ENCODE data around the gene SIN3B.

Gene SIN3B

DNA sequence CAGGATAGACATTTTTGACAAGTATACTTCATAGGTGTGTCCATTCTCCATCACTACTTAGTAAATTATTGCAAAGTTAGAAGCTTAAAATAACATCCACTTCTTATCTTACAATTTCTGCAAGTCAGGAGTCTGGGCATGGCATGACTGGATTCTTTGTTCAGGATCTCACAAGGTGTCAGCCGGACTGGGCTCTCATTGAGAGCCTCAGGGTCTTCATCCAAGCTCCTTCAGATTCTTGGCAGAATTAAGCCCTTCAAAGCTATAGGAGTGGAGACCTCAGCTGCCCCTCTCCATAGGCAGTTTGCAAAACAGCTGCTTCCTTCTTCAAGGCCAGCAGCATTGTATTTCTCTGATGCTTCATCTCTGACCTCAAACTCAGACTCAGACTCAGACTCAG is 9.1 kb upstream of the SIN3B start:
- H3K4me1 Mint-ChIP-seq: peaks cover 20% of the 10 kb centered on the region
- TF ChIP-seq, protein P1, sequence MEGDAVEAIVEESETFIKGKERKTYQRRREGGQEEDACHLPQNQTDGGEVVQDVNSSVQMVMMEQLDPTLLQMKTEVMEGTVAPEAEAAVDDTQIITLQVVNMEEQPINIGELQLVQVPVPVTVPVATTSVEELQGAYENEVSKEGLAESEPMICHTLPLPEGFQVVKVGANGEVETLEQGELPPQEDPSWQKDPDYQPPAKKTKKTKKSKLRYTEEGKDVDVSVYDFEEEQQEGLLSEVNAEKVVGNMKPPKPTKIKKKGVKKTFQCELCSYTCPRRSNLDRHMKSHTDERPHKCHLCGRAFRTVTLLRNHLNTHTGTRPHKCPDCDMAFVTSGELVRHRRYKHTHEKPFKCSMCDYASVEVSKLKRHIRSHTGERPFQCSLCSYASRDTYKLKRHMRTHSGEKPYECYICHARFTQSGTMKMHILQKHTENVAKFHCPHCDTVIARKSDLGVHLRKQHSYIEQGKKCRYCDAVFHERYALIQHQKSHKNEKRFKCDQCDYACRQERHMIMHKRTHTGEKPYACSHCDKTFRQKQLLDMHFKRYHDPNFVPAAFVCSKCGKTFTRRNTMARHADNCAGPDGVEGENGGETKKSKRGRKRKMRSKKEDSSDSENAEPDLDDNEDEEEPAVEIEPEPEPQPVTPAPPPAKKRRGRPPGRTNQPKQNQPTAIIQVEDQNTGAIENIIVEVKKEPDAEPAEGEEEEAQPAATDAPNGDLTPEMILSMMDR (IDR thresholded peaks at IDR 0.05): no peak
- peaks cover 10% of the 10 kb centered on the region for H3K27me3 Mint-ChIP-seq (ENCODE audit: low read depth, poor library complexity)
- H3K4me3 Mint-ChIP-seq: no peak overlapping the region
- H3K9me3 Mint-ChIP-seq: peaks cover 3% of the 10 kb centered on the region
- no peaks in the 10 kb centered on the region for H3K36me3 Mint-ChIP-seq (ENCODE audit: low read depth)
- no peak for DNase-seq
- H3K27ac Mint-ChIP-seq: no peak overlapping the region

DNA sequence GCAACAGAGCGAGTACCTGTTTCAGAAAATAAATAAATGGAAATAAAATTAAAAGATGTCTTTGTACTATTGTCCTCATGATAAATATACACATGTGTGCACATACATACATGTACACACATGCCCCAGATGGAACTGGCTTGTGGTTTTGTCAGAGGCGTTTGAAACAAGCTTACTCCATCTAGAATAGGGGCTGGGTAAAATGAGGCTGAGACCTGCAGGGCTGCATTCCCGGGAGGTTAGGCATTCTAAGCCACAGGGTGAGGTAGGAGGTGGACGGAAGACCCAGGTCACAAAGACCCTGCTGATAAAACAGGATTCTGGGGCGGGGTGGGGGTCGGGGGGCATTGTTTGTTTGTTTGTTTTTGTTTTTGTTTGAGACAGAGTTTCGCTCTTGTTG is 8.1 kb upstream of the SIN3B start:
- Mint-ChIP-seq H3K4me1 (peaks cover 25% of the 10 kb centered on the region), H3K36me3 (ENCODE audit: low read depth) (no peaks in the 10 kb centered on the region), H3K27ac (no peak overlapping the region), H3K27me3 (ENCODE audit: low read depth, poor library complexity) (peaks cover 16% of the 10 kb centered on the region), H3K4me3 (no peak overlapping the region), H3K9me3 (peaks cover 3% of the 10 kb centered on the region)
- DNase-seq: no peak
- TF ChIP-seq, protein P1 (IDR thresholded peaks at IDR 0.05): no peak

DNA sequence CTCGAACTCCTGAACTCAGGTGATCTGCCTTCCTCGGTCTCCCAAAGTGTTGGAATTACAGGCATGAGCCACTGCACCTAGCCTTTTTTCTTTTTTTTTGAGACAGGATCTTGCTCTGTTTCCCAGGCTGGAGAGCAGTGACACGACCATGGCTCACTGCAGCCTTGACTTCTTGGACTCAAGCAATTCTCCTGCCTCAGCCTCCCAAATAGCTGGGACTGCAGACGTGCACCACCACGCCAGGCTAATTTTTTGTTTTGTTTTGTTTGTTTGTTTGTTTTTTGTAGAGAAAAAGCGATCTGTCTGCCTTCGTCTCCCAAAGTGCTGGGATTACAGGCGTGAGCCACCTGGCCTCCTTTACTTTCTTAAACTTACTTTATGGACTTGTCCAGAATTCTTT is 6.5 kb upstream of the SIN3B start:
- TF ChIP-seq, protein P1 (IDR thresholded peaks at IDR 0.05): no peak
- no peaks in the 10 kb centered on the region for H3K36me3 Mint-ChIP-seq (ENCODE audit: low read depth)
- H3K4me3 Mint-ChIP-seq: no peak overlapping the region
- peaks cover 8% of the 10 kb centered on the region for H3K9me3 Mint-ChIP-seq
- peaks cover 32% of the 10 kb centered on the region for H3K4me1 Mint-ChIP-seq
- H3K27ac Mint-ChIP-seq: no peak overlapping the region
- DNase-seq: no peak
- peaks cover 21% of the 10 kb centered on the region for H3K27me3 Mint-ChIP-seq (ENCODE audit: low read depth, poor library complexity)

DNA sequence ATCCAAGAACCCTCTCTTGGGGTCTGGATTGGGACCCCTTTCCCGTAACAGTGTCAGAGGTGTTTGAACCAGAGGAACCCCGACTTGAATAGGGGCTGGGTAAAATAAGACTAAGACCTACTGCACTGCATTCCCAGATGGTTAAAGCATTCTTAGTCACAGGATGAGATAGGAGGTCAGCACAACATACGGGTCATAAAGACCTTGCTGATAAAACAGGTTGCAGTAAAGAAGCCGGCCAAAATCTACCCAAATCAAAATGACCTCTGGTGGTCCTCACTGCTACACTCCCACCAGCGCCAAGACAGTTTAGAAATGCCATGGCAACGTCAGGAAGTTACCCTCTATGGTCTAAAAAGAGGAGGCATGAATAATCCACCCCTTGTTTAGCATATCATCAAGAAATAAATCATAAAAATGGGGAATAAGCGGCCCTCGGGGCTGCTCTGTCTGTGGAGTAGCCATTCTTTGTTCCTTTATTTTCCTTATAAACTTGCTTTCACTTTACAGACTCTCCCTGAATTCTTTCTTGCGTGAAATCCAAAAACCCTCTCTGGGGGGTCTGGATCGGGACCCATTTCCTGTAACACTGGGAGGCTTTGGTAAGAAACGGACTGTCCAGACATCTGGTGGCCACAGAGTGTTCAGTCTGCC is 4.4 kb upstream of the SIN3B start:
- no peak for DNase-seq
- TF ChIP-seq, protein P1 (IDR thresholded peaks at IDR 0.05): no peak
- peak overlapping the region; percentile 80 for H3K4me3 Mint-ChIP-seq
- H3K9me3 Mint-ChIP-seq: peaks cover 13% of the 10 kb centered on the region
- peak overlapping the region; percentile 31 for H3K27ac Mint-ChIP-seq
- H3K4me1 Mint-ChIP-seq: peaks cover 36% of the 10 kb centered on the region
- H3K36me3 Mint-ChIP-seq (ENCODE audit: low read depth): no peaks in the 10 kb centered on the region
- peaks cover 19% of the 10 kb centered on the region for H3K27me3 Mint-ChIP-seq (ENCODE audit: low read depth, poor library complexity)

DNA sequence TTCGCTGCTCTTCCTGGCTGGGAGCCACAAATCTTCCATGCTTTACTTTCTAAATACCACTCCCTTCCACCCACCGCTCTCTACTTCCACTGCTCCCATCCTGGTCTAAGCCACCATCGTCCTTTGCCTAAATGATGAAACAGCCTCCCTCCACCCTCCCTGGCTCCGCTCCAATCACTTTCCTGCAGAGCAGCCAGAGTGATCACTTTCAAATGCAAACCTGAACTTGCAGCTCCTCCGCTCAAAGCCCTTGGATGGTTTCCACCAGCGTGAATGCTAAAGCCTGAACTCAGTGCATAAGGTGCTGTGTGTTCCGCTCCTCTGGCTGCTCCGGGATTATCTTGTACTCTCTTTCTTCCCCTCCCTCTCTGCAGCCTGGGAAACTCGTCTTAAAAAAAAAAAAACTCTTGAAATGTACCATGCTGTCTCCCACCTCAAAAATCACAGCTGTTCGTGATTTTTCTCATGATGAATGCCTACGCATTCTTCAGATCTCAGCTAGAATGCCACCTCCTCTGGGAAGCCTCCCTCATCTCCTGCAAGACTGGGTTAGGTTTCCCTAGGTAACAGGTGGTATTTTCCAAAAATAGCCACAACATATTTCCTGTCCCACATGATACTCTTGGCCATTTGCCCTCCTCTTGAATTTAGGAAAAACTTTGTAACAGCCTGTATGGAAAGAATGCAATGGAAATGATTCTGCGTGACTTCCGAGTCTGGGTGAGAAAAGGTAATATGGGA is 3.7 kb upstream of the SIN3B start:
- peaks cover 13% of the 10 kb centered on the region for H3K9me3 Mint-ChIP-seq
- H3K27ac Mint-ChIP-seq: peak overlapping the region; percentile 31
- no peaks in the 10 kb centered on the region for H3K36me3 Mint-ChIP-seq (ENCODE audit: low read depth)
- peak overlapping the region; percentile 80 for H3K4me3 Mint-ChIP-seq
- peak; percentile 31 for DNase-seq
- peaks cover 16% of the 10 kb centered on the region for H3K27me3 Mint-ChIP-seq (ENCODE audit: low read depth, poor library complexity)
- TF ChIP-seq, protein P1 (IDR thresholded peaks at IDR 0.05): no peak
- H3K4me1 Mint-ChIP-seq: peaks cover 42% of the 10 kb centered on the region
